Activated CD8-positive, alpha-beta T cell treated with anti-CD3 and anti-CD28 coated beads for 36 hours (primary cell): ENCODE measurements around the gene GLRA2. TPM values are rescaled to one million over a fixed set of nuclear protein-coding genes. Genes with fewer than 3 reads are reported as not detected.

Source experiments
- ATAC-seq: fragments of 200-7000 bp; cut with Tn5 transposase; one replicate; pipeline ENCODE4 v1.10.0; 2021; ENCODE audit warnings: mild to moderate bottlenecking, moderate library complexity
- CTCF ChIA-PET: fragments of 350-600 bp; sonication (Branson Sonifier 250); formaldehyde crosslinking; loops from one replicate; lab custom pipeline; 2021; ENCODE audit warnings: antibody characterized with exemption; lab: Charles Lee
- POLR2A ChIA-PET: fragments of 350-600 bp; sonication (Branson Sonifier 250); formaldehyde crosslinking; loops from one replicate; lab custom pipeline; 2021; ENCODE audit warnings: antibody characterized with exemption; lab: Charles Lee
- DNase-seq: peaks from one replicate; pipeline ENCODE4 v3.0.0-alpha.2; 2020
- H3K27ac Mint-ChIP-seq: one replicate; pipeline ENCODE4 v1.8.0; 2021; ENCODE audit warnings: mild to moderate bottlenecking, mixed read lengths
- H3K27me3 Mint-ChIP-seq: one replicate; pipeline ENCODE4 v1.8.0; 2021; ENCODE audit warnings: mixed read lengths
- H3K36me3 Mint-ChIP-seq: one replicate; pipeline ENCODE4 v1.8.0; 2021; ENCODE audit warnings: low read depth, mixed read lengths
- H3K4me1 Mint-ChIP-seq: one replicate; pipeline ENCODE4 v1.8.0; 2021; ENCODE audit warnings: low read depth, mixed read lengths
- H3K4me3 Mint-ChIP-seq: one replicate; pipeline ENCODE4 v1.8.0; 2021; ENCODE audit warnings: mild to moderate bottlenecking, moderate library complexity, mixed read lengths
- H3K9me3 Mint-ChIP-seq: one replicate; pipeline ENCODE4 v1.8.0; 2021; ENCODE audit warnings: mixed read lengths
- CTCF ChIP-seq: fragments of 200-600 bp; IDR thresholded peaks from one replicate; pipeline ENCODE4 v1.8.0; 2022; ENCODE audit warnings: antibody characterized with exemption, mild to moderate bottlenecking
- intact Hi-C: fragments of 100-400 bp; cut with micrococcal nuclease; formaldehyde crosslinking; loops from one replicate; pipeline ENCODE4 v1.10.0; 2022
- total RNA-seq, 2 experiments: library from RNA; stranded (reverse); gene quantifications; one replicate each; pipeline ENCODE4 v1.2.3, GENCODE V29; 2021

The GLRA2 gene
- total RNA-seq, 2 experiments from 2014 or later = not detected

DNA sequence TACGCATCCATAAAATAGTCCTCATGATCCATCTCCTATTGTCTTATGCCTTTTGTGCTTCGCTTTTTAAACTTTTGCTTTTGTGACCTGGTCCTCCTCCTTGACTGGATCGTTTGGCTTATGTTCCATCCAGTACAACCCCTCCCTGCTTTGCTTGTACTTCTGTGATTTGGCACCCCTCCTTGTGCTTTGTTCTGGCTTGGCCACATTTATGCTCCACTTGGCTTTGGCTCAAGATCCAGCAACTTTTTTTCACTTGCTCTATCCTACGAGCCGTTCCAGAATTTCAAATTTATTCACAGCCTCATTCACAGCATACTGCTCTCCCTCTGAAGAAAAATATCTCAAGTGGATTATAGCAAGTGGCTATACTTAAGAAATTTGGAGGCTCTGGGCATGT, 28.0 kb upstream of the GLRA2 start:
- DNase-seq = no peak
- H3K9me3 Mint-ChIP-seq = no peaks in the 10 kb centered on the region
- CTCF ChIA-PET = no interaction called here
- intact Hi-C loops = no loop called here
- no peaks in the 10 kb centered on the region for H3K27me3 Mint-ChIP-seq
- peaks cover 11% of the 10 kb centered on the region for H3K4me1 Mint-ChIP-seq
- H3K4me3 Mint-ChIP-seq = no peak overlapping the region
- POLR2A ChIA-PET = no interaction called here
- ATAC-seq = no peak
- no peak for TF ChIP-seq CTCF
- H3K27ac Mint-ChIP-seq = no peak overlapping the region
- no peaks in the 10 kb centered on the region for H3K36me3 Mint-ChIP-seq

DNA sequence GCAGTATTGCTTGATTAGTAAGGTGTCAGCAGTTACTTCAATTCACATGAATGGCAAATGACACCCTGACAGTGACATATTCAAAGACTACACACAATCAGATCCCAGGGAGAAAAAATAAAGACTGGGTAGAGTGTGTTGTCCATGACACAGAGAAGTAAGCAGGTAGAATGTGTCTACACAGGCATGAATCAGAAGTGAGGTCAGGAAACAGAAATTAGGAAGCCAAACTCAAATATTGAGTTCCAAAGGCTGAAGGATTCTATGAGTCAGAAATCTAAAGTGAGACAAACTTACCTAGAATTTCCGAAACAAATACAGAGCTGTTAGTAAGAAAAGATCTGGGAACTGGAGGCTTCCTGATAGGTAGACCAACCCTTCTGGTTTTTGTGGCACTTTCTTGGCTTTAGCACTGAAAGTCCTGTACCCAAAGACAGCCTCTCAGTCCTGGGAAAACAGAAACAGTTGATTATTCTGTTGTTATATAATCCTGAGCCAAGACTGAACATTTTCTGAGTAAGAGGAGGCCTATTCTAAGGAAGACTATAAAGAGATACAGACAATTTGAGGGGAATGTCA, 24.3 kb upstream of the GLRA2 start:
- H3K9me3 Mint-ChIP-seq = no peaks in the 10 kb centered on the region
- peaks cover 7% of the 10 kb centered on the region for H3K27me3 Mint-ChIP-seq
- CTCF ChIA-PET = no interaction called here
- H3K4me3 Mint-ChIP-seq = no peak overlapping the region
- no peaks in the 10 kb centered on the region for H3K36me3 Mint-ChIP-seq
- no peak for TF ChIP-seq CTCF
- no peaks in the 10 kb centered on the region for H3K4me1 Mint-ChIP-seq
- intact Hi-C loops = no loop called here
- POLR2A ChIA-PET = no interaction called here
- DNase-seq = no peak
- ATAC-seq = no peak
- H3K27ac Mint-ChIP-seq = no peak overlapping the region

GRCh38 chrX:14505648-14506047, 23.7 kb upstream of the GLRA2 start:
- H3K27me3 Mint-ChIP-seq = peaks cover 7% of the 10 kb centered on the region
- ATAC-seq (no peak), DNase-seq (no peak)
- H3K4me3 Mint-ChIP-seq = no peak overlapping the region
- CTCF ChIA-PET = no interaction called here
- intact Hi-C loops = no loop called here
- H3K9me3 Mint-ChIP-seq = no peaks in the 10 kb centered on the region
- no peak for TF ChIP-seq CTCF
- H3K36me3 Mint-ChIP-seq = no peaks in the 10 kb centered on the region
- H3K4me1 Mint-ChIP-seq = no peaks in the 10 kb centered on the region
- H3K27ac Mint-ChIP-seq = no peak overlapping the region
- POLR2A ChIA-PET = no interaction called here

GRCh38 chrX:14506866-14507265, 22.5 kb upstream of the GLRA2 start:
- POLR2A ChIA-PET = no interaction called here
- CTCF ChIA-PET = no interaction called here
- H3K36me3 Mint-ChIP-seq = no peaks in the 10 kb centered on the region
- H3K27ac Mint-ChIP-seq = no peak overlapping the region
- H3K4me3 Mint-ChIP-seq = no peak overlapping the region
- DNase-seq (no peak), ATAC-seq (no peak)
- intact Hi-C loops = no loop called here
- TF ChIP-seq CTCF = no peak
- peaks cover 7% of the 10 kb centered on the region for H3K27me3 Mint-ChIP-seq
- H3K4me1 Mint-ChIP-seq = no peaks in the 10 kb centered on the region
- no peaks in the 10 kb centered on the region for H3K9me3 Mint-ChIP-seq

- POLR2A ChIA-PET = no interaction called here
- no peak overlapping the region for H3K4me3 Mint-ChIP-seq
- H3K9me3 Mint-ChIP-seq = no peaks in the 10 kb centered on the region
- no peaks in the 10 kb centered on the region for H3K4me1 Mint-ChIP-seq
- ATAC-seq = no peak
- DNase-seq = no peak
- intact Hi-C loops = no loop called here
- no peak overlapping the region for H3K27ac Mint-ChIP-seq
- CTCF ChIA-PET = no interaction called here
- peaks cover 7% of the 10 kb centered on the region for H3K27me3 Mint-ChIP-seq
- H3K36me3 Mint-ChIP-seq = no peaks in the 10 kb centered on the region
- no peak for TF ChIP-seq CTCF
Observed at GRCh38 chrX:14508025-14508690, 21.2 kb upstream of the GLRA2 start.
